Measurements from ENCODE around the gene USP32.

DNA sequence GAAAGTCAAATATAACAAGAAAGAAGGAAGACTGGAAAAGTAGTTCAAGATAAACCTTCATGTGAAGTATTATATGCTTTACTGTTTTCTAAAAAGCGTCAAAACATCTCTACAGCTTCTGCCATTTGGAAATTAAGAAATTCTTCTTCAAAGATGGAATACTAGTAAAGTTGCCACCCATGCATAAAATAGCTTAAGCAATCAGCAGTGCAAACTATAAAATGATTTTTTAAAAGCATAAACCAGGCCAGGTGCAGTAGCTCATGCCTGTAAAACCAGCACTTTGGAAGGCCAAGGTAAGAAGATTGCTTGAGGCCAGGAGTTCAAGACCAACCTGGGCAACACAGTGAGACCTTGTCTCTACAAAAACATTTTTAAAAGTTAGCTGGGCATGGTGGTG is 68.2 kb downstream of the USP32 start:
- no peak for TF ChIP-seq POLR2A (IDR thresholded peaks at IDR 0.05; ENCODE audit: low read depth, low read length)
- TF ChIP-seq CTCF (IDR thresholded peaks at IDR 0.05; ENCODE audit: extremely low read depth in 1 of 2, insufficient read depth in 1 of 2, low read depth in 1 of 2, low read length in 2 of 2): no peak
- TF ChIP-seq MAX (IDR thresholded peaks at IDR 0.05; ENCODE audit: insufficient read depth, insufficient read length): no peak

Data from endothelial cell of umbilical vein (primary cell).